Occipital lobe (tissue), 1 donor: ENCODE results near the gene PPM1J. TPM values are rescaled to one million over a fixed set of nuclear protein-coding genes. Genes with fewer than 3 reads are reported as not detected.

Experiments used
- total RNA-seq: library from RNA; depleted of rRNA; stranded (reverse); fragments of >200 nt; gene quantifications from one replicate; pipeline ENCODE4 v1.2.3, GENCODE V29; 2014

Gene PPM1J
- total RNA-seq, 1 donor from 2014 or later = 4.4 TPM

Other genes starting within 250 kb of the PPM1J start
- 2.8 TPM for gene WNT2B, start 206.4 kb downstream of the PPM1J start, total RNA-seq
- 42.6 TPM for gene ST7L, start 96.2 kb downstream of the PPM1J start, total RNA-seq
- 83.3 TPM for gene CAPZA1, start 95.5 kb downstream of the PPM1J start, total RNA-seq
- 3.7 TPM for gene MOV10, start 40.7 kb downstream of the PPM1J start, total RNA-seq
- gene RHOC, start 8.2 kb downstream of the PPM1J start, total RNA-seq = 37.6 TPM
- 82.2 TPM for gene SLC16A1, start 240.9 kb upstream of the PPM1J start, total RNA-seq